GM12872 (cell line): ENCODE results near the gene P2RX4.

Source experiments
- CTCF ChIP-seq: IDR thresholded peaks from 3 replicates; pipeline ENCODE4 v1.5.1; 2011; ENCODE audit warnings: low read depth, mild to moderate bottlenecking, low read length, moderate library complexity; ENCODE audit not compliant: insufficient read depth

The P2RX4 gene

GRCh38 chr12:121264951-121265515 lies 55.1 kb downstream of the P2RX4 start:
- no peak for TF ChIP-seq CTCF

DNA sequence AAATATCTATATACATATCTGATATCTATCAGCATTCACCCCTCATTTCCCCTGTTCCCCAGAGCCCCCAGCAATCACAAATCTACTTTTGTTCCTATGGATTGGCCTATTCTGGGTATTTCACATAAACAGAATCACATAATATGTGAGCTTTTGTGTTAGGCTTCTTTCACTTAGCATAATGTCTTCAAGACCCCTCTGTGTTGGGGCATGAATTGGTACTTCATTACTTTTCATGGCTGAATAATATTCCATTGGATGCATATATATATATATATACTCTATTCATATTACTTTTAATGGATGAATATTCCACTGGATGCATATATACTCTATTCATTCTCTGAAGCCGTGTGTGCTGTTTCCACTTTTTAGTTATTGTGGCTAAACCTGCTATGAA lies 57.9 kb downstream of the P2RX4 start:
- TF ChIP-seq CTCF: no peak

GRCh38 chr12:121273364-121273896 lies 63.5 kb downstream of the P2RX4 start:
- no peak for TF ChIP-seq CTCF

DNA sequence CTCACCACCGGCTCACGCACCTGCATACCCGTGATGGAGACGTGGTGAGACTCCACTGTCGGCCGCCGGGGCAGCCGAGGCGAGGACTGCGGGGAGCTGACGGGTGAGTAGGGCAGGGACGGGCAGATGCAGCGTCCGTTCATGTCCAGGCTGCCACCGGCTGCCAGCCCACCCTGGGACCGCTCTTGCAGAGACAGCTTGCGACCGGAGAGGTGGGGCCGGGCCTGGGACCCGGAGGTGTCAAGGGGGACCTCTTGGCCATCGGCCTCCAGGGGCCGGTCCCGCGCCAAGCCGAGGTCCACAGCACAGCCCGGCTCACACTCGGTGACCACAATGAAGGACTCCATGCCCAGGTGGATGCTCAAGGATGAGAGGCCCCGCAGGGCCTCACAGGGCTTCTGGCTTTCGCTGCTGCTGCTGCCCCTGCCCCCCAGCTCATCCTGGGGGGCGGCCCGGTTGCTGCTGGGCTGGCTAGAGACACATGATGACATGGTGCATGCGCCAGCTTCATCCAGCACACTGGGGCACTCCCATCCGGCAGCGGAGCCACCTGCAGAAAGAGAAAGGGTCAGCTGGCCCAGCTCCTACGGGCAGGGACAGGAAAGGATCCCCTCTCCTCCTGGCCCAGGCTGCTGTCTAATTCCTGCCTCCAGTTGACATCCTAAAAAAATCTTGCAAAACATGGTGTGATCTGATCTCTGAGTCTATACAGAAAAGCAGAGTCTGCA lies 64.3 kb downstream of the P2RX4 start:
- no peak for TF ChIP-seq CTCF

GRCh38 chr12:121277374-121277759 lies 67.4 kb downstream of the P2RX4 start:
- TF ChIP-seq CTCF: no peak

- TF ChIP-seq CTCF: no peak
Measured at GRCh38 chr12:121278169-121279070, 68.5 kb downstream of the P2RX4 start.

DNA sequence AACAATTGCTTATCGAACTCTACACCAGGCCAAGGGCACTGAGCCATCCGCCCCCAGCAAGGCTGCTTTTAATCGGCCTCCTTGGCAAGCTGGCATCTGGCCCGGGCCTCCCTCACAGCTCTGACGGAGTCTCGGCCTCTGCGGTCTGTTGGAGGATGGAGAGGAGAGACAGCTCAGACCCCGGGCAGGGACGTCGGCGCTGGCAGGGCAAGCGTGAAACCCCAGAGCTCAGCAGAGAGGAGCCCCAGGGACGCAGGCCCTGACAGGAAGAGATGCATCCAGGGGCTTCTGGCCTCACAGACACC lies 69.1 kb downstream of the P2RX4 start:
- TF ChIP-seq CTCF: no peak
